ENCODE measurements around the gene CEND1. TPM values are rescaled to one million over a fixed set of nuclear protein-coding genes. Genes with fewer than 3 reads are reported as not detected.
A peak's percentile ranks its signal among the peaks of the same experiment; 100 is the strongest.

CEND1 gene
- total and polyA plus RNA-seq, 2 donors from 2014 or later = 0.16 to 3.6 TPM

- FAIRE-seq (no peak), DNase-seq (peak; percentile 72 to 93 (median 90))
- Histone ChIP-seq H3K27ac (ENCODE audit: low read depth in 2 of 2, low read length in 2 of 2) (peak overlapping the region; percentile 80 to 83), H3K4me3 (ENCODE audit: low read length in 3 of 3) (peak overlapping the region; percentile 58 to 79 (median 68)), H3K27me3 (ENCODE audit: control insufficient read depth, insufficient read depth, low read length) (no peaks in the 10 kb centered on the region), H3K9ac (ENCODE audit: low read length in 3 of 3) (peak overlapping the region in 2 of 3 donors; percentile 70 to 85), H3K4me1 (ENCODE audit: control insufficient read depth in 2 of 3, insufficient read depth in 2 of 3, low read depth in 1 of 3, low read length in 3 of 3) (peaks cover 0 to 22% (median 8%) of the 10 kb centered on the region in 3 donors), H3K36me3 (ENCODE audit: control insufficient read depth in 2 of 3, insufficient read depth in 3 of 3, low read length in 3 of 3) (no peaks in the 10 kb centered on the region), H3K9me3 (ENCODE audit: control insufficient read depth in 2 of 3, insufficient read depth in 1 of 3, low read length in 3 of 3) (no peaks in the 10 kb centered on the region)
- intact Hi-C loops (cut with DNase I) = no loop called here
- no peak for TF ChIP-seq CTCF (IDR thresholded peaks at IDR 0.05; ENCODE audit: borderline replicate concordance, extremely low read depth, insufficient read depth)
These were observed 6.0 kb upstream of the CEND1 start for GRCh38 chr11:795634-796564.

GRCh38 chr11:794766-795633 lies 5.1 kb upstream of the CEND1 start:
- Histone ChIP-seq H3K27me3 (ENCODE audit: control insufficient read depth, insufficient read depth, low read length) (no peaks in the 10 kb centered on the region), H3K36me3 (ENCODE audit: control insufficient read depth in 2 of 3, insufficient read depth in 3 of 3, low read length in 3 of 3) (no peaks in the 10 kb centered on the region), H3K4me1 (ENCODE audit: control insufficient read depth in 2 of 3, insufficient read depth in 2 of 3, low read depth in 1 of 3, low read length in 3 of 3) (peaks cover 0 to 22% (median 8%) of the 10 kb centered on the region in 3 donors), H3K27ac (ENCODE audit: low read depth in 2 of 2, low read length in 2 of 2) (no peak overlapping the region), H3K4me3 (ENCODE audit: low read length in 3 of 3) (peak overlapping the region in 1 of 3 donors; percentile 79), H3K9me3 (ENCODE audit: control insufficient read depth in 2 of 3, insufficient read depth in 1 of 3, low read length in 3 of 3) (no peaks in the 10 kb centered on the region), H3K9ac (ENCODE audit: low read length in 3 of 3) (no peak overlapping the region)
- FAIRE-seq (no peak), DNase-seq (no peak)
- no peak for TF ChIP-seq CTCF (IDR thresholded peaks at IDR 0.05; ENCODE audit: borderline replicate concordance, extremely low read depth, insufficient read depth)
- intact Hi-C loops (cut with DNase I) = no loop called here

GRCh38 chr11:794013-794765 lies 4.3 kb upstream of the CEND1 start:
- Histone ChIP-seq H3K36me3 (ENCODE audit: control insufficient read depth in 2 of 3, insufficient read depth in 3 of 3, low read length in 3 of 3) (no peaks in the 10 kb centered on the region), H3K9ac (ENCODE audit: low read length in 3 of 3) (no peak overlapping the region), H3K4me1 (ENCODE audit: control insufficient read depth in 2 of 3, insufficient read depth in 2 of 3, low read depth in 1 of 3, low read length in 3 of 3) (peaks cover 0 to 24% (median 8%) of the 10 kb centered on the region in 3 donors), H3K27ac (ENCODE audit: low read depth in 2 of 2, low read length in 2 of 2) (no peak overlapping the region), H3K4me3 (ENCODE audit: low read length in 3 of 3) (no peak overlapping the region), H3K27me3 (ENCODE audit: control insufficient read depth, insufficient read depth, low read length) (no peaks in the 10 kb centered on the region), H3K9me3 (ENCODE audit: control insufficient read depth in 2 of 3, insufficient read depth in 1 of 3, low read length in 3 of 3) (no peaks in the 10 kb centered on the region)
- TF ChIP-seq CTCF (IDR thresholded peaks at IDR 0.05; ENCODE audit: borderline replicate concordance, extremely low read depth, insufficient read depth) = no peak
- intact Hi-C loops (cut with DNase I) = no loop called here
- FAIRE-seq = no peak
- no peak for DNase-seq

All from kidney (tissue), 14 donors.